Stomach (tissue), 4 donors: ENCODE data around the gene INTS14.

Source experiments
- EP300 ChIP-seq: sonication (generic); formaldehyde crosslinking; IDR thresholded peaks from one replicate; pipeline ENCODE4 v1.6.1; 2017; ENCODE audit warnings: antibody characterized with exemption
- POLR2A ChIP-seq, 4 donors: fragments of 450-650 bp; IDR thresholded peaks; one replicate each; pipeline ENCODE4 v1.6.1; 2016; ENCODE audit warnings: antibody characterized with exemption in 4 of 4, control low read depth in 2 of 4, mild to moderate bottlenecking in 1 of 4, moderate library complexity in 1 of 4
- POLR2AphosphoS5 ChIP-seq, 3 donors: sonication (generic); formaldehyde crosslinking; IDR thresholded peaks; one replicate each; pipeline ENCODE4 v1.6.1; 2016; ENCODE audit warnings: antibody characterized with exemption in 3 of 3
- TF ChIP-seq, protein P1 (sequence below), 7 experiments: fragments of 450-650 bp in 4 of 7; fragments of 200-600 bp in 3 of 7; sonication (generic) in 3 of 7; IDR thresholded peaks; one replicate each; pipeline ENCODE4 v1.5.1; 2016 to 2019; ENCODE audit warnings: antibody characterized with exemption in 7 of 7, control low read depth in 2 of 7, mild to moderate bottlenecking in 1 of 7

DNA sequence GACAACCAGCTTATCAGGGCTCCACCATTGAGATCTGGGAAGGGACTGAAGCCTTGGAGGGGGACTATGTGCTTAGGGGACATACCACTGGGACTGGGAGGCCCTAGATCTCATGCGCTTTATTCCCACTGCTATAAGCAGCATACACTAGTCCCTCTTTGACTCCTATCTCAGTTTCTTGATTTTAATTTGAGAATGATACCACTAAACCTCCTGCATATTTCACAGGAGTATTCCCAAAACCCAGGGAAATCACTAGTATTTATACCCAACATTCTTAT lies 40.1 kb upstream of the INTS14 start:
- TF ChIP-seq, protein P1, sequence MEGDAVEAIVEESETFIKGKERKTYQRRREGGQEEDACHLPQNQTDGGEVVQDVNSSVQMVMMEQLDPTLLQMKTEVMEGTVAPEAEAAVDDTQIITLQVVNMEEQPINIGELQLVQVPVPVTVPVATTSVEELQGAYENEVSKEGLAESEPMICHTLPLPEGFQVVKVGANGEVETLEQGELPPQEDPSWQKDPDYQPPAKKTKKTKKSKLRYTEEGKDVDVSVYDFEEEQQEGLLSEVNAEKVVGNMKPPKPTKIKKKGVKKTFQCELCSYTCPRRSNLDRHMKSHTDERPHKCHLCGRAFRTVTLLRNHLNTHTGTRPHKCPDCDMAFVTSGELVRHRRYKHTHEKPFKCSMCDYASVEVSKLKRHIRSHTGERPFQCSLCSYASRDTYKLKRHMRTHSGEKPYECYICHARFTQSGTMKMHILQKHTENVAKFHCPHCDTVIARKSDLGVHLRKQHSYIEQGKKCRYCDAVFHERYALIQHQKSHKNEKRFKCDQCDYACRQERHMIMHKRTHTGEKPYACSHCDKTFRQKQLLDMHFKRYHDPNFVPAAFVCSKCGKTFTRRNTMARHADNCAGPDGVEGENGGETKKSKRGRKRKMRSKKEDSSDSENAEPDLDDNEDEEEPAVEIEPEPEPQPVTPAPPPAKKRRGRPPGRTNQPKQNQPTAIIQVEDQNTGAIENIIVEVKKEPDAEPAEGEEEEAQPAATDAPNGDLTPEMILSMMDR (IDR thresholded peaks at IDR 0.05), result no peak
- TF ChIP-seq POLR2A (IDR thresholded peaks at IDR 0.05) (no peak), EP300 (no peak), POLR2AphosphoS5 (IDR thresholded peaks at IDR 0.05) (no peak)
